ENCODE results near the gene AK1. TPM values are rescaled to one million over a fixed set of nuclear protein-coding genes. Genes with fewer than 3 reads are reported as not detected.

The AK1 gene
- total RNA-seq, 1 experiment from 2014 or later, result 39.2 TPM

DNA sequence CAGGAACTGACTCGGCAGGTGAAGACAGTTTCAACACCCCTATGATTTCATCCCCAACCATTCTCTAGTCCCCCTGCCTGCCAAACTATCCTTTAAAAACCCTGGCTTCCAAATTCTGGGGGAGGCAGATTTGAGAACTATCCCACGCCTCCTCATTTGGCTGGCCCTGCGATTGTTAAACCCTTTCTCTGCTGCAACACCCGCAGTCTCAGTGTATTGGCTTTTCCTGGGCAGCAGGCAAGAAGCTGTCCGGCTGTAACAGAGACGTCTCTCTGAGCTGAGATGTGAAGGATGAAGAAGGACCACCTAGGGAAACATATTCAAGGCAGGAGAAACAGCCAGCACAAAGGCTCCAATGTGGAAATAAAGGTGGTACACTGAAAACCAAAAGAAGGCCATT, 15.4 kb upstream of the AK1 start:
- intact Hi-C loops (cut with micrococcal nuclease; ENCODE audit: unreplicated experiment), result no loop called here
- CTCF ChIA-PET, result no interaction called here

DNA sequence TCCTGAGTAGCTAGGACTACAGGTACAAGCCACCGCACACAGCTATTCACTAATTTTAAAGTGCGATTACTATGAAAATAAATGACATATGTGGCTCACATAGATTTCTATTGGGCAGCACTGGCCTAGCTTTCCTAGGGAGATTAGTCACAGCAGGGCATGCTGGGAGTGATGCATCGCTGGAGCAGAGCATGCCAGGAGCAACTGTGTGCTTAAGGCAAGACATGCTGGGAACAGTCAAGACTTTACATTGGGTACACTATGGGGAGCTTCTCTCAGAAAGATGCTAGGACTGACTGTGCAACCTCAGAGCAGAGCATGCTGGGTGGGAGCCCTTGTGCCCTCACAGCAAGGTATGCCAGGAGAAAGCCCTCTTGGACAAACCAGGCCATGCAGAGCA, 12.6 kb upstream of the AK1 start:
- H3K27me3 ChIP-seq (replicated peaks; ENCODE audit: control insufficient read depth, insufficient read depth, low read length), result no peaks in the 10 kb centered on the region
- no peak overlapping the region for H3K4me3 ChIP-seq (ENCODE audit: low read depth, low read length)
- CTCF ChIA-PET, result no interaction called here
- no peak overlapping the region for H3K4me3 Mint-ChIP-seq (ENCODE audit: unreplicated experiment)
- no peaks in the 10 kb centered on the region for H3K27me3 Mint-ChIP-seq (ENCODE audit: insufficient read depth, unreplicated experiment)
- no peak for DNase-seq
- no peaks in the 10 kb centered on the region for H3K4me1 ChIP-seq
- intact Hi-C loops (cut with micrococcal nuclease; ENCODE audit: unreplicated experiment), result no loop called here
- peaks cover 47% of the 10 kb centered on the region for H3K36me3 Mint-ChIP-seq (ENCODE audit: insufficient read depth, unreplicated experiment)
- H3K36me3 ChIP-seq (ENCODE audit: control insufficient read depth, insufficient read depth, low read length), result peaks cover 26% of the 10 kb centered on the region
- TF ChIP-seq, protein P1, sequence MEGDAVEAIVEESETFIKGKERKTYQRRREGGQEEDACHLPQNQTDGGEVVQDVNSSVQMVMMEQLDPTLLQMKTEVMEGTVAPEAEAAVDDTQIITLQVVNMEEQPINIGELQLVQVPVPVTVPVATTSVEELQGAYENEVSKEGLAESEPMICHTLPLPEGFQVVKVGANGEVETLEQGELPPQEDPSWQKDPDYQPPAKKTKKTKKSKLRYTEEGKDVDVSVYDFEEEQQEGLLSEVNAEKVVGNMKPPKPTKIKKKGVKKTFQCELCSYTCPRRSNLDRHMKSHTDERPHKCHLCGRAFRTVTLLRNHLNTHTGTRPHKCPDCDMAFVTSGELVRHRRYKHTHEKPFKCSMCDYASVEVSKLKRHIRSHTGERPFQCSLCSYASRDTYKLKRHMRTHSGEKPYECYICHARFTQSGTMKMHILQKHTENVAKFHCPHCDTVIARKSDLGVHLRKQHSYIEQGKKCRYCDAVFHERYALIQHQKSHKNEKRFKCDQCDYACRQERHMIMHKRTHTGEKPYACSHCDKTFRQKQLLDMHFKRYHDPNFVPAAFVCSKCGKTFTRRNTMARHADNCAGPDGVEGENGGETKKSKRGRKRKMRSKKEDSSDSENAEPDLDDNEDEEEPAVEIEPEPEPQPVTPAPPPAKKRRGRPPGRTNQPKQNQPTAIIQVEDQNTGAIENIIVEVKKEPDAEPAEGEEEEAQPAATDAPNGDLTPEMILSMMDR (IDR thresholded peaks at IDR 0.05; ENCODE audit: insufficient read depth in 1 of 2, low read depth in 1 of 2, low read length in 1 of 2, severe bottlenecking in 1 of 2, unreplicated experiment in 1 of 2), result no peak
- peaks cover 21% of the 10 kb centered on the region for H3K9me3 ChIP-seq
- peaks cover 7% of the 10 kb centered on the region for H3K4me1 Mint-ChIP-seq (ENCODE audit: low read depth, unreplicated experiment)
- POLR2A ChIA-PET, result no interaction called here
- H3K27ac Mint-ChIP-seq (ENCODE audit: unreplicated experiment), result no peak overlapping the region
- H3K9me3 Mint-ChIP-seq (ENCODE audit: unreplicated experiment), result peaks cover 25% of the 10 kb centered on the region
- no TSS peak for BruUV-seq (replicated peaks)

More for the DNA sequence above, 15.4 kb upstream of the AK1 start:
- Mint-ChIP-seq H3K27me3 (ENCODE audit: insufficient read depth, unreplicated experiment) (no peaks in the 10 kb centered on the region), H3K36me3 (ENCODE audit: insufficient read depth, unreplicated experiment) (peaks cover 54% of the 10 kb centered on the region), H3K27ac (ENCODE audit: unreplicated experiment) (no peak overlapping the region), H3K9me3 (ENCODE audit: unreplicated experiment) (peaks cover 25% of the 10 kb centered on the region), H3K4me3 (ENCODE audit: unreplicated experiment) (no peak overlapping the region), H3K4me1 (ENCODE audit: low read depth, unreplicated experiment) (peaks cover 12% of the 10 kb centered on the region)
- H3K4me1 ChIP-seq, result peaks cover 12% of the 10 kb centered on the region
- TF ChIP-seq, protein P1 (IDR thresholded peaks at IDR 0.05; ENCODE audit: insufficient read depth in 1 of 2, low read depth in 1 of 2, low read length in 1 of 2, severe bottlenecking in 1 of 2, unreplicated experiment in 1 of 2), result no peak
- H3K36me3 ChIP-seq (ENCODE audit: control insufficient read depth, insufficient read depth, low read length), result peaks cover 25% of the 10 kb centered on the region
- no peaks in the 10 kb centered on the region for H3K27me3 ChIP-seq (replicated peaks; ENCODE audit: control insufficient read depth, insufficient read depth, low read length)
- no TSS peak for BruUV-seq (replicated peaks)
- no peak for DNase-seq
- H3K9me3 ChIP-seq, result peaks cover 23% of the 10 kb centered on the region
- POLR2A ChIA-PET, result interaction anchor here (0.7 kb wide), 1 partner anchor 93 kb away, joined by 4 read pairs; no protein-coding TSS in a partner anchor
- no peak overlapping the region for H3K4me3 ChIP-seq (ENCODE audit: low read depth, low read length)

DNA sequence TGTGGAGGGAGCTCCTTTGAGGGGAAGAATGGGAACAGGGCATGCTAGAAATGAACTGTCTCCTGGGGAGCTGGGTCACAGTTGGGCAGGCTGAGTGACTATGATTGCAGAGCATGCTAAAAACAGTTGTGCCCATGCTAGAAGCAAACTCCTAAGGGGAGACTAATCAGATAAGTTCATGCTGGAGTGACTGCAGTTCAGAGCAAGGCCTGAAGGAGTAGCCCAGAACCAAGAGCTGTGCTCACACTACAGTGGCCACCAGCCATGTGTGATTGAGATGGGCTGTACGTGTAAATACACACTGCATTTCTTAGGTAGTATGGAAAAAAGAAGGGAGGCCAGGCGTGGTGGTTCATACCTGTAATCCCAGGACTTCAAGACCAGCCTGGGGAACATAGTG, 10.3 kb upstream of the AK1 start:
- H3K4me1 Mint-ChIP-seq (ENCODE audit: low read depth, unreplicated experiment), result peaks cover 7% of the 10 kb centered on the region
- Histone ChIP-seq H3K9me3 (peaks cover 9% of the 10 kb centered on the region), H3K36me3 (ENCODE audit: control insufficient read depth, insufficient read depth, low read length) (peaks cover 6% of the 10 kb centered on the region), H3K4me1 (no peaks in the 10 kb centered on the region), H3K27me3 (replicated peaks; ENCODE audit: control insufficient read depth, insufficient read depth, low read length) (no peaks in the 10 kb centered on the region), H3K4me3 (ENCODE audit: low read depth, low read length) (no peak overlapping the region)
- no peak overlapping the region for H3K27ac Mint-ChIP-seq (ENCODE audit: unreplicated experiment)
- POLR2A ChIA-PET, result no interaction called here
- intact Hi-C loops (cut with micrococcal nuclease; ENCODE audit: unreplicated experiment), result no loop called here
- no TSS peak for BruUV-seq (replicated peaks)
- H3K27me3 Mint-ChIP-seq (ENCODE audit: insufficient read depth, unreplicated experiment), result no peaks in the 10 kb centered on the region
- no peak for DNase-seq
- peaks cover 10% of the 10 kb centered on the region for H3K9me3 Mint-ChIP-seq (ENCODE audit: unreplicated experiment)
- H3K36me3 Mint-ChIP-seq (ENCODE audit: insufficient read depth, unreplicated experiment), result peaks cover 29% of the 10 kb centered on the region
- no peak overlapping the region for H3K4me3 Mint-ChIP-seq (ENCODE audit: unreplicated experiment)
- CTCF ChIA-PET, result no interaction called here
- TF ChIP-seq, protein P1 (IDR thresholded peaks at IDR 0.05; ENCODE audit: insufficient read depth in 1 of 2, low read depth in 1 of 2, low read length in 1 of 2, severe bottlenecking in 1 of 2, unreplicated experiment in 1 of 2), result peak in 1 of 2 experiments; percentile 14
